Activated T-cell treated with anti-CD3 and anti-CD28 coated beads, Interleukin-2, amount 50 U/mL, for 1 hour (primary cell): ENCODE measurements around the gene TLR6.
"Not testable (repeated sequence)": the region's sequence is repeated elsewhere in the genome, so short reads cannot be mapped to it uniquely, and the experiment has no call there.

Source experiments
- DNase-seq: peaks from one replicate; pipeline ENCODE4 v3.0.0-alpha.2; 2020

The TLR6 gene

DNA sequence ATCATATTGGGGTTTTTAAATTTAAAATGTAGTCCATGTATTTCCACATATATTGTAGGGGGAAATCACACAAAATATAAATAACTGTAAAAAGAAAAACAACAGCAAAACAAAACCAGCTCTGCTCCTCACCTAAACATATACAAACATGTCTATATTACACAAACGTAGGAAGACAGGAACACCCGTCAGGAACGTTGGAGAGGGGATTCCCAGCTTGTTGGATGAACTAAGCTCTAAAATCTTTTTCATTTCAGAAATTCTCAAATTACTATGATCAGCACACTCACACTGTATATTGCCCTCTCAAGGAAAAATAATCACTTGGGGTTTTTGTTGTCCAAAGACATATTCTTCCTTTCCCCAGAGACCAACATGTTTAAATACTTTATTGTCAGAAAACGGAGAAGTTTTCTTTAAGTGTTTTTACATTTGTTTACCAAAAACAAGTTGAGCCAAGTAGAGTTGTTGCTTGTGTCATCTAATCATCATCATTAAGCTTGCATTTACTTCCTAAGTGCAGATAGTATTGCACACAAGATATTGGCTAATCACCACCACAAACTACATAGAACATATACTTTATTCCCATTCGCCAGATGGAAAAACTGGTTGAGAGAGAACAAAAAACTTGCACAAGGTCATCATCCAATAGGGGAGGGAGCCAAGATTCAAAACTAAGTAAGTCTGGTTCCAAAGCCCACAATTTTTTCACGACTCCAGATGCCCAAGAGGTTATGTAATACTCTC is 71.4 kb downstream of the TLR6 start:
- DNase-seq: no peak

DNA sequence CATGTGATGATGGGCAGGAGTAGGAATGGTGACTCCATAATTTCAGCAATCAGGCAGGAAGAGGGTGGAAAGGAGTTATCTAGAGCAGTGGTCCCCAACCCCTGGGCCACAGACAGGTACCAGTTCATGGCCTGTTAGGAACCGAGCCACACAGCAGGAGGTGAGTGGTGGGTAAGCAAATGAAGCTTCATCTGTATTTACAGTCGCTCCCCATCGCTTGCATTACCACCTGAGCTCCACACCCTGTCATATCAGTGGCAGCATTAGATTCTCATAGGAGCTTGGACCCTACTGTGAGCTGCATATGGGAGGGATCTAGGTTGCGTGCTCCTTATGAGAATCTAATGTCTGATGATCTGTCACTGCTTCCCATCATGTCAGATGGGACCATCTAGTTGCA is 72.5 kb downstream of the TLR6 start:
- no peak for DNase-seq

DNA sequence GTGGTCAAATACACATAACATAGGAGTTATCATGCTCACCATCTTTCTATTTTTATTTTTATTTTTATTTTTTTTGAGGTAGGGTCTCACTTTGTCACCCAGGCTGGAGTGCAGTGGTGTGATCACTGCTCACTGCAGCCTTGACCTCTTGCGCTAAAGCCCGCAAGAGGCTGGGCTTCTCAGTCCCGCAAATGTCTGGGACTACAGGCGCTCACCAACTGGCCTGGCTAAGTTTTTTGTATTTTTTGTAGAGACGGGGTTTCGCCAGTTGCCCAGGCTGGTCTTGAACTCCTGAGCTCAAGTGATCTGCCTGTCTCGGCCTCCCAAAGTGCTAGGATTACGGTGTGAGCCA is 73.5 kb downstream of the TLR6 start:
- DNase-seq: no peak

DNA sequence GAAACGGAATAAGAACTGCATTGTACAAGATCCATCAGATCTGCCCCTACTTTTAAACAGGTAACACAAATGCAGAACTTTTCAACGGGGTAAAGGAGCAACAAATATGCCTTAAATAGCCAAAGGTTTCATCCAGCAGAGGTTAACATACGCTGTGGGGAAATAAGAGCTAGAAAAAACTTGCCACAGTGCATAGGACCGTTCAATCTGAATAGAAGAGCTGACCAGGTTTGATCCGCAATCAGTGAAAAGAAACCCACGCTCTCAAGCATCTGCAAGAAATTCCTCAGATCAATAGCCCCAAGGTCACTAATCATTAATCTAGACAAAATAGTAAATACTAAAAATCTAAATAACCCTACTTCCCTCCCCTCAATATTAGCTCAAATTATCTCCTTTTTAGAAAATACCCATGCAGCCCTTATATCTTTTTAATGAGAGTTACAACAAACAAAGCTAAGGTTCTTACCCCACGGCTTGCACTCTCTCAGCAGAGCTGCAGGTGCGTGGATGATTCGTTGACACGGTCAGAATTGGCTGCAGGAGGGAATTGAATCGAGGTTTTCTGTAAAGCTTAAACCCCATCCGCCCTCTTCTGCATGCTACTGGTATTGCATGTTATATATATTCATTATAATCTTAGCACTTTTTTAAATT is 74.0 kb downstream of the TLR6 start, which contains the start of gene TLR10:
TLR10 (minus strand) TSS at position 539 of the 657 bp plus-strand sequence. CDS start 7,400 bp downstream, outside the sequence.
- peak; percentile 32 for DNase-seq

DNA sequence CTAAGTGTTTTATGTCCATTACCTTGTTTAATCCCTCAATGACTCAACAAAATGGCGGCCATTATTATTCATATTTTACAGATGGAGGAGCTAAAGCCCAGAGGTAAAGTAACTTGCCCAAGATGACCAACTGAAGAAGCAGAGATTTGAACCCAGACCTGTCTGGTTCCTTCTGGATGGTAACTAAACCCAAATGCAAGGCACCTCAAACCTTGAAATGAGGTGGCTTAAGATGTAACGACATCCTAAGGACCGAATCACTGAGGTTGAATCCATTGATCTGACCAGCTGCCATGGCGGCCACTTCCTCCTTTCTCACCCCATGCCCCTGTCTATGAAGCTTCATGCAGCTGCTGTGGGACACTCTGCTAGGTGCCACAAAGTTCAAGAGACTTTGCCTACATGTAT is 74.8 kb downstream of the TLR6 start:
- DNase-seq: no peak

DNA sequence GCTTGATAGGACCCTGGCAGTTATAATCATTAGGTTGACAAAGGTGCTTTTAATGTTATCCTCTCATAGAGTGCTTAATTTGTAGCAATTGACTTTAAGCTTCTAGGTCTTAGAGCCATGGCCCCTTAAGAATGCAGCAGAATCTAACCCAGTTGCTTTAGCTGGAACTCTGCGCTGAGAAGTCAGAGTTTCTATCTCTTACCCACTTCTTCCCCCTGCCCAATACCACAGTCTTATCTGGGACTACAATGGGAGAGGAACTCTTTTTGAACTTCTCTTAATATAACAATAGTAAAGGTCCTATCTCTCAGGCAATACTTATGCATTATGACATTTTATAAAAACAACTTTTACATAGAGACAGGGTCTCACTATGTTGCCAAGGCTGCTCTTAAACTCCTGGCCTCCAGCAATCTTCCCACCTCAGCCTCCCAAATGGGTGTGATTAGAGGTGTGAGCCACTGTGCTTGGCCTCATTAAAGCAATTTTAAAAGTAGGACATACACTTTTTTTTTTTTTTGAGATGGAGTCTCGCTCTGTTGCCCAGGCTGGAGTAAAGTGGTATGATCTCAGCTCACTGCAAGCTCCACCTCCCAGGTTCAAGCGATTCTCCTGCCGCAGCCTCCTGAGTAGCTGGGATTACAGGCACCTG is 75.7 kb downstream of the TLR6 start:
- no peak for DNase-seq

DNA sequence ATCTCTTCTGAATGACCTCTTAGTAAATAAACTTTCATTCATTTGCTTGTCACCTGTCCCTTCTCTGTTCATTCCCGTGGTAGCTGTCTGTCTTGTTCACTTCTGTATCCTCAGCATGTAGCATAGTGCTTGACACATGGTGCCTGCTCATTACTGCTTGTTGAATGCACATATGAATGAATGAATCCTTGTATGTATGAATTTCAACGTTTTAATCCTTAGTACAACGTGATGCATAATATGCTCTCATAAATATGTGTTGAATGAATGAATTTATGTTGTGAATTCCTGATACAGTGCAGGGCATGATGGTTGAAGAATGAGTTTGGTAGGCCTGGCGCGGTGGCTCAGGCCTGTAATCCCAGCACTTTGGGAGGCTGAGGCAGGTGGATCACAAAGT is 76.8 kb downstream of the TLR6 start:
- DNase-seq: no peak

DNA sequence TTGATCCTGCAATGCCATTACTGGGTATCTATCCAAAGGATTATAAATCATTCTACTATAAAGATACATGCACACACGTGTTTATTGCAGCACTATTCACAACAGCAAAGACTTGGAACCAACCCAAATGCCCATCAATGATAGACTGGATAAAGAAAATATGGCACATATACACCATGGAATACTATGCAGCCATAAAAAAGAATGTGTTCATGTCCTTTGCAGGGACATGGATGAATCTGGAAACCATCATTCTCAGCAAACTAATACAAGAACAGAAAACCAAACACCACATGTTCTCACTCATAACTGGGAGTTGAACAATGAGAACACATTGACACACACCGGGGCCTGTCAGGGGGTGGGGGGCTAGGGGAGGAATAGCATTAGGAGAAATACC is 78.7 kb downstream of the TLR6 start:
- not testable (repeated sequence) for DNase-seq

DNA sequence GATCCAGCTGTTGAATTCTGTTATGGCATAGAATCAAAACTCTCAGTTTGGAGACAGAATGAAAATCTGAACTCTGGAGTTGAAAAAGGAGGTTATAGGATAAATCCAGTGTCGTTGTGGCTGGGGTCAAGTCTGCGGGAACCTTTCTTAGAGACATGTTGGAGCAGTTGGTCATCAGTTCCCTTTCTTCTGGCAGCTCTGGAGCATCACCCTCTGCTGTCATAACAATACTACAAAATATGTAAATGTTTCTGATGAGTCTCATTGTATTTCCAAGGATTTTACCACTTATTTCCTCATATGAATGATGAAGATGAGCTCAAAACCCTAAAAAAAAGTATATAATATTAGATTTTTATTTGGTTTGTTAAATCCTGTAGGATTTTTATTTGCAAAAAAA is 81.3 kb downstream of the TLR6 start:
- no peak for DNase-seq

DNA sequence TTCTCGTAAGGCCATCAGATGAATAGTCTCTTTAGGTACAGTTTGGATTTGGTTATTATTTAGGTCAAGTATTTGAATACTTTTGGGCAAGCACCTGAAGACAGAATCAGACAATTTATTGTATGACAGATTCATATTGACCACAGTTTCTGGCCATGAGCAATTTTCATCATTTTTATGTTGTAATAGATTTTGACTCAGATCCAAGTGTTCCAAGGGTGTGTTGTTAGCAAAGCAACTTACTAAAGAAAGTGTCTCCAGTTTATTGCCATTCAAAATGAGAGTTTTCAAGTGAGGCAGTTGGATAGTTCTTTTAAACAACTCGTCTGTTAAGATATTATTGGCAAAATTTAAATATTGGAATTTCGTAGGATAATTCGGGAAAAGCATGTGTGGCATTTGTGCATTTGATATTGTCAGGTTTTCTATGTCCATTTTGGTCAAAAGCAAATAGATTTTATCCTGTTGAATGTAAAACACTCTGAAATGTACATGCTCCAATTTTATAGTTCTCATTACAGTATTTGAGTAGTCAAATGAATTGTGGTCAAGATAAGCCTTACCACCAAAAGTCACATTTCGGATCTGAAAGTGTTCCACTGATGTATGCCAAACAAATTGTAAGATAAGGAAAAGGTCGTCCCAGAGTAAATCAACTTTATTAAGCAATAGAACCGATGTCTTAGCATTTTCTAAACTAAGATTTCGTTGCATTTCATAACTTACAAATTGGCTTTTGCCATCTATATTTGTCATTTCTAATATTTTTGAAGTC is 82.2 kb downstream of the TLR6 start:
- DNase-seq: no peak
